HepG2 (cell line): Measurements from ENCODE around the gene AHSP. TPM values are rescaled to one million over a fixed set of nuclear protein-coding genes. Genes with fewer than 3 reads are reported as not detected.

Experiments used
- BATF2 ChIP-seq: sonication (generic); formaldehyde crosslinking; IDR thresholded peaks from 2 replicates; pipeline ENCODE4 v1.8.0; 2022; ENCODE audit warnings: mild to moderate bottlenecking, missing genetic modification reagents, moderate library complexity
- BRCA1 ChIP-seq: sonication (generic); formaldehyde crosslinking; IDR thresholded peaks from 2 replicates; pipeline ENCODE4 v1.4.0; 2020; ENCODE audit warnings: missing genetic modification reagents
- CREM ChIP-seq, 2 experiments: sonication (generic) in 1 of 2; formaldehyde crosslinking in 1 of 2; IDR thresholded peaks; 2 replicates each; pipeline versions ENCODE4 v1.4.0 to v1.6.1; 2016 to 2020; ENCODE audit warnings: antibody characterized with exemption in 1 of 2, mild to moderate bottlenecking in 1 of 2, missing genetic modification reagents in 1 of 2
- ETV5 ChIP-seq: IDR thresholded peaks from 2 replicates; pipeline ENCODE4 v1.6.1; 2018; ENCODE audit warnings: missing biosample characterization, missing genetic modification reagents, inconsistent platforms, borderline replicate concordance
- FOXM1 ChIP-seq: sonication (generic); formaldehyde crosslinking; IDR thresholded peaks from 2 replicates; pipeline ENCODE4 v1.5.0; 2020; ENCODE audit warnings: missing genetic modification reagents
- MAZ ChIP-seq, 2 experiments: sonication (generic) in 1 of 2; formaldehyde crosslinking in 1 of 2; IDR thresholded peaks; 2 replicates each; pipeline versions ENCODE4 v1.5.0 to v1.6.1; 2012 to 2020; ENCODE audit warnings: low read depth in 2 of 2, mild to moderate bottlenecking in 2 of 2, borderline replicate concordance in 1 of 2, improper control_type of control experiment in 1 of 2, low read length in 1 of 2, missing genetic modification reagents in 1 of 2, moderate library complexity in 1 of 2
- PAF1 ChIP-seq: IDR thresholded peaks from 2 replicates; pipeline ENCODE4 v1.6.1; 2016; ENCODE audit warnings: missing genetic modification reagents, missing compliant biosample characterization
- PATZ1 ChIP-seq: sonication (generic); formaldehyde crosslinking; IDR thresholded peaks from 2 replicates; pipeline ENCODE4 v1.4.0; 2020; ENCODE audit warnings: missing genetic modification reagents
- PAWR ChIP-seq: sonication (generic); formaldehyde crosslinking; IDR thresholded peaks from 2 replicates; pipeline ENCODE4 v1.4.0; 2020; ENCODE audit warnings: missing genetic modification reagents, mild to moderate bottlenecking, borderline replicate concordance
- PBX3 ChIP-seq: sonication (generic); formaldehyde crosslinking; IDR thresholded peaks from 2 replicates; pipeline ENCODE4 v1.8.1; 2023; ENCODE audit warnings: missing genetic modification reagents, inconsistent platforms, borderline replicate concordance
- SNAPC2 ChIP-seq: sonication (generic); formaldehyde crosslinking; IDR thresholded peaks from 2 replicates; pipeline ENCODE4 v1.8.1; 2022; ENCODE audit warnings: mild to moderate bottlenecking, missing genetic modification reagents
- TAF1 ChIP-seq: sonication (generic); formaldehyde crosslinking; IDR thresholded peaks from 2 replicates; pipeline ENCODE4 v1.4.0; 2020; ENCODE audit warnings: missing genetic modification reagents
- ZFP62 ChIP-seq: sonication (generic); formaldehyde crosslinking; IDR thresholded peaks from 2 replicates; pipeline ENCODE4 v1.4.0; 2020; ENCODE audit warnings: missing genetic modification reagents
- ZHX2 ChIP-seq, 2 experiments: sonication (generic) in 1 of 2; formaldehyde crosslinking in 1 of 2; IDR thresholded peaks; 2 replicates each; pipeline versions ENCODE4 v1.6.1 to v1.9.0; 2014 to 2022; ENCODE audit warnings: antibody characterized with exemption in 1 of 2, borderline replicate concordance in 1 of 2, inconsistent platforms in 1 of 2, low read depth in 1 of 2, missing genetic modification reagents in 1 of 2
- ZNF234 ChIP-seq: sonication (generic); formaldehyde crosslinking; conservative IDR thresholded peaks from 2 replicates; pipeline ENCODE4 v1.5.1; 2020; ENCODE audit warnings: mild to moderate bottlenecking, missing genetic modification reagents
- ZNF296 ChIP-seq: sonication (generic); formaldehyde crosslinking; conservative IDR thresholded peaks from 2 replicates; pipeline ENCODE4 v1.5.0; 2020; ENCODE audit warnings: mild to moderate bottlenecking, missing genetic modification reagents
- ZNF816 ChIP-seq: sonication (generic); formaldehyde crosslinking; IDR thresholded peaks from 2 replicates; pipeline ENCODE4 v1.8.0; 2022; ENCODE audit warnings: missing genetic modification reagents, mild to moderate bottlenecking, borderline replicate concordance
- polyA plus RNA-seq, 8 experiments: library from polyadenylated mRNA; depleted of rRNA in 3 of 8; stranded (reverse) in 7 of 8; unstranded in 1 of 8; fragments of >200 nt; fragmentation: Illumina TruSeq in 4 of 8; extraction: Trizol in 4 of 8; gene quantifications; 2 replicates each; pipeline versions ENCODE4 v1.2.1 to v1.2.3, GENCODE V29; 2011 to 2016; ENCODE audit warnings: low read depth in 4 of 8, missing spikeins in 1 of 8, mixed read lengths in 1 of 8; ENCODE audit not compliant: insufficient read depth in 1 of 8
- total RNA-seq, 5 experiments: library from RNA; depleted of rRNA; stranded (reverse); fragments of >200 nt; fragmentation: Illumina TruSeq; extraction: Trizol; gene quantifications; 2 replicates each; pipeline ENCODE4 v1.2.3, GENCODE V29; 2016; ENCODE audit warnings: low read depth in 1 of 5

The AHSP gene
- total and polyA plus RNA-seq, 2 of the 13 experiments (the other 11 are each of a cell fraction or from before 2014, with no cell fraction given), result not detected

- TF ChIP-seq PAF1 (CRISPR knock-in tag) (no peak), FOXM1 (CRISPR knock-in tag) (no peak), CREM (IDR thresholded peaks at IDR 0.05) (peak; percentile 16; the same call in 1 of the 2 replicates), CREM (CRISPR knock-in tag; IDR thresholded peaks at IDR 0.05) (no peak), ZNF234 (CRISPR knock-in tag) (no peak), BRCA1 (CRISPR knock-in tag) (peak; percentile 73; the same call in 1 of the 2 replicates), PBX3 (CRISPR knock-in tag) (no peak), ZNF816 (no peak), MAZ (IDR thresholded peaks at IDR 0.05; ENCODE audit: borderline replicate concordance, low read depth, low read length) (peak; percentile 61; the same call in 1 of the 2 replicates), MAZ (CRISPR knock-in tag; IDR thresholded peaks at IDR 0.05; ENCODE audit: low read depth) (0 out of 2 replicates have a peak, but pooled peaks have one; percentile 44), PAWR (CRISPR knock-in tag) (no peak), ZHX2 (IDR thresholded peaks at IDR 0.05; ENCODE audit: low read depth) (no peak), ZHX2 (CRISPR knock-in tag; IDR thresholded peaks at IDR 0.05; ENCODE audit: borderline replicate concordance) (no peak), ETV5 (CRISPR knock-in tag) (peak; percentile 73), TAF1 (CRISPR knock-in tag) (peak; percentile 50; the same call in 1 of the 2 replicates), PATZ1 (peak; percentile 84), SNAPC2 (CRISPR knock-in tag) (0 out of 2 replicates have a peak, but pooled peaks have one; percentile 15), BATF2 (CRISPR knock-in tag) (no peak), ZNF296 (CRISPR knock-in tag) (no peak), ZFP62 (CRISPR knock-in tag) (no peak)
Observed at GRCh38 chr16:31484491-31485171, 43.1 kb upstream of the AHSP start (continued).
